Hypothalamus (tissue), 51 donors: Measurements from ENCODE around the gene MAN1A1.
"Not testable (repeated sequence)": the region's sequence is repeated elsewhere in the genome, so short reads cannot be mapped to it uniquely, and the experiment has no call there.

ENCODE experiments used
- DNase-seq, 51 donors: peaks; one replicate each; lab custom pipeline; 2025; lab: John Stamatoyannopoulos, UW

The MAN1A1 gene

GRCh38 chr6:119156082-119156481, 193.5 kb downstream of the MAN1A1 start:
- not testable (repeated sequence) for DNase-seq

- DNase-seq: no peak
Observed at GRCh38 chr6:119152187-119152586, 197.4 kb downstream of the MAN1A1 start.

GRCh38 chr6:119148825-119149525, 200.6 kb downstream of the MAN1A1 start:
- DNase-seq: peak in 1 of 51 donors; percentile 37

- DNase-seq: peak in 20 of 51 donors; percentile 2 to 51 (median 16)
Observed at GRCh38 chr6:119148098-119148824, 201.3 kb downstream of the MAN1A1 start.

GRCh38 chr6:119147101-119148053, 202.2 kb downstream of the MAN1A1 start:
- DNase-seq: peak in 6 of 51 donors; percentile 2 to 50 (median 4)

- no peak for DNase-seq
Observed at GRCh38 chr6:119145111-119145510, 204.4 kb downstream of the MAN1A1 start.

- DNase-seq: no peak
Observed at GRCh38 chr6:119142637-119143036, 206.9 kb downstream of the MAN1A1 start.

DNA sequence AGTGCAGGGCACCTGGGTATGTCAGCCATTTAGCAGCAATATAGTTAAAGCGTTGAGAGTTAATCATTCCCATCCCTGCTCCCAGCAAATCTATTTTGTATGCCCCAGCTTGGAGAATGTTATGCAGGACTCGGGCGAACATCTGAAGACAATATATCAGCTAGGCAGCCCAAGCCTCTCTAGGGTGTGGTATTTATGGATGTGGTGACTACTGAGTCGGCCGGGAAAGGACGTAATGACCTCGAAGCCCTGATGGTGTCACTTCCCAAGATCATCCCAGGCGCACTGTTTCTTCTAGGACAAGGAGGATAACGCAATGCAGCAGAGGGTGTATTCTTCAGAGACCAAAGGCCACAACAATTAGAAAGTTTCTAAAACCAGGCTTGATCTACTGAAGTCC, 207.5 kb downstream of the MAN1A1 start:
- no peak for DNase-seq

GRCh38 chr6:119140196-119141140, 209.1 kb downstream of the MAN1A1 start:
- DNase-seq: no peak

DNA sequence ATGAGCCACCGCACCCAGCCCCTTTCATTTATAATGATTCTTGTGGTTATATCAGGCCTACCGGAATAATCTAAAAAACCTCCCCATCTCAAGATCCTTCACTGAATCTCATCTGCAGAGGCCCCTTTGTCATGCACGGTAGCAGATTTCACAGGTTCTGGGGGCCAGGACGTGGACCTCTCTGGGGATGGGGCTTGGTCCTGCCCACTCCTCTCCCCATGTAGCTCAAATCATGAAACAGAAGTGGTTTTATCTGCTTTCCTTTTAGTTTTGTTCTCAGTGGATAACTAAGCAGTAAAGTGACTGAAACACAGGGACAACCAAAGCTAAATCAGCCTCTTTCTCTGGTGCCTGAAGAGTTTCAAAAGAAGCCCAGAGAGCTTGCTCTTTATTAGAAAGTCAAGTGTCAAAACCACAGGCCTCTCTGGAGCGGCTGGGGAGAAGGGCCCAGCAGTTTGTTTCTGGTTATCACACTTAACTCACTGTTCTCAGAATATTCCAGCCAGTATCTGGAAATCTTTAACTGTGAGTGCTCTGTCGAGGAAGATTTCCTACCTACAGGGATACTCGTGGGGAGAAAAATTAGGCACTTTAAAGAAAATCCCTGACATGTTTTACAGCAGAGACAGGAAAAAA, 210.5 kb downstream of the MAN1A1 start:
- no peak for DNase-seq

DNA sequence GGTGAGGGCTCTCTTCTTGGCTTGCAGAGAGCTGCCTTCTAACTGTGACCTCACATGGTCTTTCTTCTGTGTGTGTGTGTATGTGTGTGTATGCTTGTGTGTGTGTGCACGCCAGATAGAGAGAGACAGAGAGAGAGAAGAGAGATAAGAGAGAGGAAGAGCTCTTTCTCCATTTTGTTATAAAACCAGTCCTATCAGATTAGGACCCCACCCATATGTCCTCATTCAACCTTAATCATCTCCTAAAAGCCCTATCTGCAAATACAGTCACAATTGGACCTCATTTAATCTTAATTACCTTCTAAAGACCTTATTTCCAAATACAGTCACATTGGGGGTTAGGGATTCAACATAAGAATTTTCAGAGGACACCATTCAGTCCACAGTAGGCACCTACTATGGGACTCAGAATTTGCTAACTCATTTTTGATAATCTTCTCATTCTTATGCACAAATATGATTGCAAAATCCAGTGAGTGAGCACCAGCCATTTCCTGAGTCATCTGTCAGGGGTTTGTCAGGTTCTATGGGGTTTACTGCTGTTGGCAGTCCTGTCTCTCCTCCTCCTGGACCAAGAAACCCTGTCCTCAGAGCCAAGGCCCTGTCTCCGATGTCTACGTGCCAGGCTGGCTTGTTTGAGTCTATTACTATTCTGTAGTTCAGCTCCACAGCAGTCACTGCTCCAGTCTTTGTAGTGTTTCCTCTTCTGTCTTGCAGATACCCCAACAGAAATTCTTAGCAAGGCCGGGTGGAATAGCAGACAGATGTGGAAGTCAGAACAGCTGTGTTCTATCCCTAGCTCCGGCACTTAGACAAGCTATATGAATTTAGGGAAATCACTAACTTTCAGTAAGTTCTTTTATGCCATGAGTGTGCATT, 212.1 kb downstream of the MAN1A1 start:
- DNase-seq: no peak

GRCh38 chr6:119134752-119135151, 214.8 kb downstream of the MAN1A1 start:
- no peak for DNase-seq

DNA sequence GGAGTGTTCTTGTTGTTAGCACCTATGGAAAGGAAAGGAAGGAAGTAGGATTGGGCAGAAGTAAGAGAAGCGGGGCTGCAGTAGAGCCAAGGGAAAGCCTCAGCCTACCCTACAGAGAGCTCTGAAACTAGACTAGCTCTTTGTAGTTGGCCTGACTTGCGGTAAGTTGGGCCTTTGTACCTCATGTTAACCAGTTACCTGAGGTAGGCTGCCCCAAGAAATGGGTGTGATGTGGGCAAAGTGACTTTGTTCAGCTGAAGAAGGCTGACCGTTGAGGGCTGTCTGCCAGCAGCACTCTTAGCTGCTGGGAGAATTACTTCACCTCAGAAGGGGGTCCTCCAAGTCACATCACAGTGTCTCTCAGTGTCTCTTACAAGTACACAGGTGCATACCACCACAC, 216.2 kb downstream of the MAN1A1 start:
- no peak for DNase-seq

GRCh38 chr6:119132261-119132981, 217.1 kb downstream of the MAN1A1 start:
- DNase-seq: no peak

- DNase-seq: no peak
Observed at GRCh38 chr6:119129968-119130484, 219.5 kb downstream of the MAN1A1 start.

- peak in 2 of 51 donors; percentile 3 to 29 for DNase-seq
Observed at GRCh38 chr6:119129148-119129967, 220.2 kb downstream of the MAN1A1 start.
